Measurements from ENCODE around the gene TTC21A.

TTC21A gene

DNA sequence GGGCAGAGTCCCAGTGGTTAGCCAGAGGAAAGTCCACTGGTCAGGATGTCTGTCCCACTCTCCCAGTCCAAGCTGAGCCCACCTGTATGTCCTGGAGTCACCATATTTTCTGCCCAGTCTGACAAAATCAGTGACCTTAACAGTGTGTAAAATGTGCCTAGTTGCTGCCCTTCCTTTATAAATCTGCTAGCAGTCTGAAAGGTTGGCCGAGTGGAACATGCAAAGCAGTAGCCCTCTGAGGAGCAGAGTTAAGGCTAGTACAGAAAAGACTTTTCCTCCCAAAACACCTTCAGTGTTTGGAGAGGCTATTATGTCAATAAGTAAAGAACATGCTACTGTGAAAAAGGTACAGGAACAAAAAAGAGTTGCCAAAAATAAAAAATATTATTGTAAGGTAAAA, 15.3 kb downstream of the TTC21A start:
- no peak for DNase-seq

DNA sequence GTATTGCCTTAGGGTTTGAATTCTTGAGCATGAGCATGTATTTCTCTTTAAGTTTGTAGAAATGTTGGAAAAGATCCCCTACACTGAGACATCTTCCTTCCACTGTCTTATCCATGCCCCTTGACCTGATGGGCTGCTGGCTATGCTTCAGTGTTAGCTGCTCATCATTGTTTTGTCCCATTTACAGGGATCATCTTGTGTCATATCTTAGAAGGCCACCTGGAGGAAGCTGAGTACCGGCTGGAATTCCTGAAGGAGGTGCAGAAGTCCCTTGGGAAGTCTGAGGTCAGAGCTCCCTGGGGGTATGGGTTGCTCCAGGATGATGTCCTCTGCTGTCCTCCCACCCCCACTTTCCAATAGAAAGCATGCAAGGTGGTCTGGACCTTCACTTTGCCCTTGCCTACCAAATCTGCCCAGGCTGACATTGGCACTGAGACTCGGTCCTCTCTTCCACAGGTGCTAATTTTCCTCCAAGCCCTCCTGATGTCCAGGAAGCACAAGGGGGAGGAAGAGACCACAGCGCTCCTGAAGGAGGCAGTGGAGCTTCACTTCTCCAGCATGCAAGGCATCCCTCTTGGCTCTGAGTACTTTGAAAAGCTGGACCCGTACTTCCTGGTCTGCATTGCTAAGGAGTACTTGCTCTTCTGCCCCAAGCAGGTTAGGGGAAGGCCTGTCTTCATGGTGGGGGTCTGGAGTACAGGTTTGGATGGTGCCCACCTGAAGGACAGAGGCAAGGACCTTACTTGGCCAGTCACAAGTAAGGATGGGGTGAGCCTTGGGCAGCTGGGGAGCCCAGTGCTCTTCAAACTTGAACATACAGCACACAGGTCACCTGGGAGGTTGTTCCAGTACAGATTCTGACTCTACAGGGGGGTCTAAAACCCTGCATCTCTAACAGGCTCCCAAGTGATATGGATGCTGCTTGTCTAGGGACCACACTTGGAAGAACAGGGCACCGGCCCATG, 17.7 kb downstream of the TTC21A start:
- DNase-seq, result no peak

DNA sequence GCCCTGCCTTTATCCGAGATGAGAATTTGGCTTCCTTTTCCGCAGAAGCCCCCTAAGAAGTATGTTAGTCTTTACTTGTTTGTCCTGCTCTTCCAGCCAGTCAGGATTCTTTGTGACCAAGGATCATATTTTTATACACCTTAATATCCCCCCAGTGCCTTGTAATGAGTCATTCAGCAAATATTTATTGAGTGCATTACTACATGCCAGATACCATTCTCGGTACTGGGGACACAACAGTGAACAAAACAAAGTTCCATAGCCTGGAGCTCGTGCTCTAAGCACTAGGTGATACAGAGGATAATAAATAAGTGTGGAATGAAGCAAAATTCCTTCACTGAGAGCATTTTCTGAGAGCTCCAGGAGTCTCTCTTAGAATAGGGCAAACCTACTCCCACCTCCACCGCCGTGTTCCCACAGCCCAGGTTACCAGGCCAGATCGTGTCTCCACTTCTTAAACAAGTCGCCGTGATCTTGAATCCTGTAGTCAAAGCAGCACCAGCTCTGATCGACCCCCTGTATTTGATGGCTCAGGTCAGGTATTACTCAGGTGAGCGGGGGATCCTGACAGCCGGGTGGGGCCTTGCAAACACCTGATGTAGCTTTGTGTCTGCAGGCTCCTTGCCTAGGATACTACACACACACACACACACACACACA, 18.5 kb downstream of the TTC21A start:
- no peak for DNase-seq

DNA sequence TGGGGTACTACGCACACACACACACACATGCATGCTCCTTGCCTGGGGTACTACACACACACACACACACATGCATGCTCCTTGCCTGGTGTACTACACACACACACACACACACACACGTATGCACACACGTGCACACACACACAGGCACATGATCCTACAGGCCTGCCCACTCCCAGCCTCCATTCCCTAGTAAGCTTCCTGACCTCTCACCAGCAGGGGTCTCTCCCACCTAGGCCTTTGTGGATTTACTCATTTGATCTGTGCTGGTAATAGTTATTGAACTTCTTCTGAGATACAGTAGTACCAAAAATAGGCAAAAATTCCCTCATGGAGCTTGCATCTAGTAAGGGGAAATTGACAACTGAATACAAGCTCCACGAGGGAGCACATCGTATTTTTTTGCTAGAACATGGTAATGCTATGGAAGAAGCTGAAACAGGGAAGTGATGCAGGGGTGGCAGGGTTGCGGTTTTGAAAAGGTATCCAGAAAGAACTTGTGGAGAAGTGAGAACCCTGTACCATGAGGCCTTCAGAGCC, 19.1 kb downstream of the TTC21A start:
- no peak for DNase-seq

DNA sequence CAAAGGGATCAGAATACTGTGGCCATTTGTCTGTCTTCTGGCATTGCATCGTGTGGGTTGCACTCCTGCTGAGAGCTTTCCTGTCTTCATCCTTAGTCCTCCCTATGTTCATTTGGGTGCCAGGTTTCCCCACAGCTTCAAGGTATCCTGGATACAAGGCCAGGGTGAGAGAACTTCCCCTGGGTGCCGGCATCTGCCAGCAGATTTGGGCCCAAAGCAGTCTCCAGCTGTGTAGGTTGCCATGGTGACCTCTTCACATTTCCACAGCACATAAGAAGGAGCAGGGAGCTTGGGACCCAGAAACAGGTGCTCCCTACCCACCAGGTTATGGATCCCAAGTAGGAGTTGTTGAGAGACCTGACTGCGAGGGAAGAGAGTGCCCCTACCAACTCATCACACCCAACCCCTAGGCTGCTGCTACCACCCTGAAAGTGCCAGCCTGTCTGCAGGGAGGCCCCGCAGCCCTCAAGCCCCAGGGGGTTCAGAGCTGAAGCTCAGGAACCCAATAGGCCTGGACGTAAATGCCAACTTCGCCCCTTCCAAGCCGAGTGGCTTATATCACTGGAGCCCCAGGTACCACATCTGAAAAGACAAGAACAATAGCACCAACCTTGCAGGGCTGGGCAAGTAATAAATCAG, 19.9 kb downstream of the TTC21A start:
- no peak for DNase-seq

DNA sequence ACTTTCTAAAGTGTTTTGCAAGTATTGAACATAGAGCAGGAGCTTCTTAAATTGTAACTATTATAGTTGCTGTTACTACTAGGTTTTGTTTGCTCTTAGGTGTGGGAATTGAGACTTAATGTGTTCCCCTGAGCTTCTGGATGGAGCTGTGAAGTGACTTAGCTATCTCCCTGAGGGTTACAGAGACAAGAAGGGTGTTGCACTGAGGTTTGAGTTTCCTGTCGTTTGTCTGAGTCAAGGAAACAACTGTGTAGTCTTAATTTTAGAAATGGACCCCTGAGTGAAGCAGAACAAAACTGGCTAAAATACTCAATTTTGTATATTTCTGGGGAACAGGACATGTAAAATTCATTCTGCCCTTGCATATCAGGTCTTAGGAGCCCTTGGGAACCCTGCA, 20.4 kb downstream of the TTC21A start:
- DNase-seq, result no peak

DNA sequence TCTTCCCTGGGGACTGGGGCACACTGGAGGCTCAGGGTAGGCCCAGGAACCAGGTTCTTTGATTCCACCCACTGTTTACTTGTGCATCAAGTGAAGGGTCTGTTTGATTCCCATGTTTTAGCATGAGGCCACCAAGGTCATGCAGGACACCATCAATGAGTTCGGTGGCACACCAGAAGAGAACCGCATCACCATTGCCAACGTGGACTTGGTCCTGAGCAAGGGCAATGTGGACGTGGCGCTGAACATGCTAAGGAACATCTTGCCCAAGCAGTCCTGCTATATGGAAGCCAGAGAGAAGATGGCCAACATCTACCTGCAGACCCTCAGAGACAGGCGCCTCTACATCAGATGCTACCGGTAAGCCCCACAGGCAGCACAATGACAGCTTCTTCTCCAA, 21.5 kb downstream of the TTC21A start:
- DNase-seq, result no peak

DNA sequence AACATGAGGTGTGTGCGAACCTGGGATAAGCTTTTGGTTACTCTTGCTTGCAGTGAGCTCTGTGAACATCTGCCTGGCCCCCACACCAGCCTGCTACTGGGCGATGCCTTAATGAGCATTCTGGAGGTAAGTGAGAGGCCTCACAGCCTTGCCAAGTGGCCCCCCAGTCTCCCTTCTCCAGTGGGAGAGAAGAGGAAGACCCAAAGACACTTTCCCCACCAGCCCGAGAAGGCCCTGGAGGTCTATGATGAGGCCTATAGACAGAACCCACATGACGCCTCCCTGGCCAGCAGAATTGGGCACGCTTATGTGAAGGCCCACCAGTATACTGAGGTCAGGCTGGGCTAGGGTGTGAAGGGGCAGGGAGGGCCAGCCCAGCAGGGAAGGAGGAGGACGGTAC, 22.5 kb downstream of the TTC21A start:
- no peak for DNase-seq

DNA sequence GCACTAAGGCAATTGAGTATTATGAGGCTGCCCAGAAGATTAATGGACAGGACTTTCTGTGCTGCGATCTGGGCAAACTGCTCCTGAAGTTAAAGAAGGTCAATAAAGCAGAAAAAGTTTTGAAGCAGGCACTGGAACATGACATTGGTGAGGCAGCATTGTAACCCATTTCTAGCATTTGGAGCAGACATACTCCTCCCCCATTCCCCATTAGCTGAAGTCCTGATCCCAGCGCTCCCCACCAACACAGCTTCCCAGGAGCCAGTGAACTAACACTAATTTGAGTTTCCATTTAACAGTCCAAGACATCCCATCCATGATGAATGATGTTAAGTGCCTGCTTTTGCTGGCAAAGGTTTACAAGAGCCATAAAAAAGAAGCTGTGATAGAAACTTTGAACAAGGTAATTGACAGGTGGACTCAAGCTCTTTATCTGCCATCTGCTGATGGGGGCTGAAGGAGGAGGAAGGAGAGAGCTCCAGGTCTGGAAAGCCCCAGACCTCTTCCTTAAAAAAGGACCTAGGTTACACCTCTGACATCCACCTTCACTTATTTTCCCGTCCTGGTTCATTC, 23.3 kb downstream of the TTC21A start:
- DNase-seq, result no peak

DNA sequence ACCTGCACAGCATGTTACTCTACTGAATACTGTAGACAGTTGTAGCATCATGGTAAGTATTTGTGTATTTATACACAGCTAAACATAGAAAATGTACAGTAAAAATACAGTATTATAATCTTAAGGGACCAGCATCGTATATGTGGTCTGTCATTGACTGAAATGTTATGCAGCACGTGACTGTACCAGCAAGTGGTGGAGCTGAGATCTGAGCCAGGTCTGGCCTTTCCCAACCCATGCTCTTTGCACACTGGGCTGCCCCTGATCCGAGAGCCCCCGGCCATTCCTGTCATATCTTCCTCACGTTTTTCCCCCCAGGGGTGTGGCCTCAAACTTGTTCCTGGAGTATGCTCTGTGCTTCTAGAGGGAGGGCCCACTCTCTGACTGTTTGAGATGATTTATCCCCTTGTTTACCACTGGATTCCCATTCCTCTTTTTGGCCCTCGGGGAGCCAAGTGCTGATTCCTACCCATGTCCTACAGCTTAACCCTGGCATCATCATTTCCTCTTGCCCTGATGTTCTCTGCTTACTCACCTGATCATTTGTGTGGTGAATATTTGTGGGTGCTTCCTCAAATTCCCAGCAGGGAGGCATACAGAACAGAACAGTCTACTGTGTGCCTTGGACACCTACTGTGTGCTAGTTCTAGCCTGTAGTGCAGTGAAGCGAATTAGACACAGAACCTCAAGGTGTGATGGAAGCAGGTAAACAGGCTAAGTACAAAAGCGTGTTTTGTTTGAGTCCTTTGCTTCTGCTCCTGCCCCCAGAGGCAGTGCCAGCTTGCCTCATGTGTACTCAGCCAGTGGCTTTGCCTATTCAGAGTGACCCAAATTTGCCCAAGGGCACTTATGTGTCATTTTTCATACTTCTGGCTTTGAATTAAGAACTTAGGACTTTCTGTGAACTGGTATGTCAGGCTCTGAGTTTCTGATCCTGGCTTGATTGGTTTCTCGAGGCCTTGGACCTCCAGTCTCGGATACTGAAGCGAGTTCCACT, 24.9 kb downstream of the TTC21A start:
- DNase-seq, result no peak

DNA sequence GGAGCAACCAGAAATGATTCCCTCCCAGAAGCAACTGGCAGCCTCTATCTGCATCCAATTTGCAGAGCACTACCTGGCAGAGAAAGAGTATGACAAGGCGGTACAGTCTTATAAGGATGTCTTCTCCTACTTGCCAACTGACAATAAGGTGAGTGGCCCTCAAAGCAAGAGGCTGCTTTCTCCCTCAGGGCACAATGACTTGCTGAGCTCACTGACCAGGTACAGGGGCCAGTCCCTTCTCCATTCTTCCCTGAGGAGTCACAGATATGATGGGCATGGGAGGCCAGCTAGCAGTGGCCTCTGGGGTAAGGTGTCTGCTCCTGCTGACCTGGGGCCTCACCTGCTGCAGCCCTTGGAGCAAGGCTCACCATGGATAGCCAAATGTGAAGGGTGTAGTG, 25.6 kb downstream of the TTC21A start:
- DNase-seq, result no peak

DNA sequence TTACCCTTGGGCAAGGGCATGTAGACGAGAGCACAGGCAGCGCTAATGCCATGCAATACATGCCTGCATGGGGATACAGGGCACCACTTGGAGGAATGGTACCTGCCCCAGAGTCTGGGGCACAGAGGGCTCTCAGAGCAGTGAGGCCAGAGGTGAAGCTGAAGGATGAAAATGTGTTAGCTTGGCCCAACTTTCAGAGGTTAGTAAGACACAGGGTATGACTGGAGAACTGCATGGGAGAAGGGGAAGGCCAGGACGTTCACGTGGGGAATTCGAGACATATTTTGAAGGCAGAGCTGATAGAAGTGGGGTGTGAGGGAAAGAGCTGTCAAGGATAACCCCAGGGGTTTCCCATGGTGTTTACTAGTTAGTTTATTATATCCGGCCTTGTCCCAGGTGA, 26.3 kb downstream of the TTC21A start:
- DNase-seq, result no peak

DNA sequence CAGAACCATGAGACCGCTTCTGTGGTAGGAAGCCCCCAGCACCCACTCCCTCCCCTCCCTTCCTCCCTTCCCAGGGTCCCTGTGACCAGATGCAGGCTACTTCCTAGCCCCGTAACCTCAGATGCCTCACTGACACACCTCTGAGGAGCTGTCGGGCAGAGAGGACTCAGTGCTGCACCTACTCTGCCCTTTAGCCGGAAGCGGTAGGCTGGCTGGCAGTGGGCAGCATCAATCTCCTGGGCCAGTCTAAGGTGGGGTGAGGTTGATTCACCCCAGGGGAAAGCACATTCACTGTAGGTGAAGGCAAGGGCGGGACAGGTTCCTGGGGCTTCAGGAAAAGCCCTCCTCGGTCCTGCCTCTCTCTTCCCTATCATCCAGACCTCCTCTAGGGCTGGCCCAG, 26.8 kb downstream of the TTC21A start:
- DNase-seq, result no peak

DNA sequence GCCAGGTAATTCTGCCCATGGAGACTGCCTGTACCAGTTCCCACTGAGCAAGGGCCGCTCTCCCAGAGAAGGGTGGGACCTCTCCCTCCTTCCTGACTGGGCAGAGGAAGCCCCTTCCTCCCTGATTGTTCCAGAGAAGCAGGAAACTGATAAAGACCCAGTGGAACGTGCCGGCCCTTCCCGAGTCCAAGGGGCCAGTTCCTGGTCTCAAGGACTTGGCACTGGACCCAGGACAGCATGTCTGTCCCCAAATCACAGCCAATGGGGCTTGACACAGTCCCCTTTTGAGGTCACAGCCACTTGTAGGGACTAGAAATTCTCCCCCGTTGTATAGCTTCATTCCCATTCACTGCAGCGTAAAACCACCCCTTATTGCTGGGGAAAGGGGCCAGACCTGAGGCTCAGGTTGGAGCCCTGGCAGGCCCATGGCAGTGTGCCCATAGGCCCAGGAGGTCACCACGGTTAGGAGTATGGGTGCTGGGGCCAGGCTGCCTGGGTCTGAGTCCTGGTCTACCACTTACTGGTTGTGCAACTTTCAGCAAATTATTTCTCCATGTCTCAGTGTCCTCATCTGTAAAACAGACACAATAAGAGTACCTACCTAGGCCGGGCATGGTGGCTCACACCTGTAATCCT, 27.8 kb downstream of the TTC21A start:
- DNase-seq, result no peak

DNA sequence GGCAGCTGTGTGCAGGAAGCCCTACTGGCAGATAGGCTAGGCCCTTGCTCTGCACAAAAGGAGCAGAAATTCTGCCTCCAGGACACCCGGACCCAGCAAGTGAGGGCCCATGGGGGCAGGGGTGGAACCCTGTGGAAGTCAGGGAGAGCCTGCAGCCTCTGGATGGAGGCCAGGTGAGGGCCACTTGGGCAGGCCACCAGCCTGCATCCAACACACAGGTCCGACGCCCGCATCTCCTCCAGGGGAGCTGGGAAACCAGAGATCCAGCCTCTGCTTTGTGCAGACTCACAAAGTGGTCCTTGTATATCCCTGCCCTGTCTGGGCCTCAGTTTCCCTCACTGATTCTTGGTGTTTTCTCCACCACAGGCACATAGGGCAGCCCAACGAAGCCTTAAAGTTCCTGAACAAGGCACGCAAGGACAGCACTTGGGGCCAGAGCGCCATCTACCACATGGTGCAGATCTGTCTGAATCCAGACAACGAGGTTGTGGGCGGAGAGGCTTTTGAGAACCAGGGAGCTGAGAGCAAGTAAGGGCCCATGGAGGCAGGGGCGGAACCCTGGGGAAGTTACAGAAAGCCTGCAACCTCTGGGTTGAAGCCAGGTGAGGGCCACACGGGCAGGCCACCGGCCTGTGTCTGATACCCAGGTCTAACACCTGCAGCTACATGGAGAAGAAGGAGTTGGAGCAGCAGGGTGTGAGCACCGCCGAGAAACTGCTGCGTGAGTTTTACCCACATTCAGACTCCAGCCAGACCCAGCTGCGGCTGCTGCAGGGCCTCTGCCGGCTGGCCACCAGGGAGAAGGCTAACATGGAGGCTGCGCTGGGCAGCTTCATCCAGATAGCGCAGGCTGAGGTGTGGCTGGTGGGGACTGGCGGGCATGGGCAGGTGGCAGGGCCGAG, 29.3 kb downstream of the TTC21A start:
- no peak for DNase-seq

DNA sequence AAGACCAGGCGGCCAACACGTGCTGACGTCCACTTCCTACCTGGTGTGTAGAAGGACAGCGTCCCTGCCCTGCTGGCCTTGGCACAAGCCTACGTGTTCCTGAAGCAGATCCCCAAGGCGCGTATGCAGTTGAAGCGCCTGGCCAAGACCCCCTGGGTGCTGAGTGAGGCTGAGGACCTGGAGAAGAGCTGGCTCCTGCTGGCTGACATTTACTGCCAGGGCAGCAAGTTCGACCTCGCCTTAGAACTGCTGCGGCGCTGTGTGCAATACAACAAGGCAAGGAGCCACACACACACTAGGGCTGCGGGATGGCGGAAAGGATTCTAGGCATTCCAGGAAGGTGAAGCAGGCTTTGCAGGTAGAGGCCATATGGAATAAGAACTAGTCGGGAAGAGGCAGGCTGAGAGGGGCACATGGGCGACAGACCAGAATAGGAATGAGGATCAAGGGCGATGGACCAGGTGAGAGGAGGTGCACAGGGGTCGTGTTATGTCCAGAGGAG, 30.0 kb downstream of the TTC21A start:
- DNase-seq, result no peak

DNA sequence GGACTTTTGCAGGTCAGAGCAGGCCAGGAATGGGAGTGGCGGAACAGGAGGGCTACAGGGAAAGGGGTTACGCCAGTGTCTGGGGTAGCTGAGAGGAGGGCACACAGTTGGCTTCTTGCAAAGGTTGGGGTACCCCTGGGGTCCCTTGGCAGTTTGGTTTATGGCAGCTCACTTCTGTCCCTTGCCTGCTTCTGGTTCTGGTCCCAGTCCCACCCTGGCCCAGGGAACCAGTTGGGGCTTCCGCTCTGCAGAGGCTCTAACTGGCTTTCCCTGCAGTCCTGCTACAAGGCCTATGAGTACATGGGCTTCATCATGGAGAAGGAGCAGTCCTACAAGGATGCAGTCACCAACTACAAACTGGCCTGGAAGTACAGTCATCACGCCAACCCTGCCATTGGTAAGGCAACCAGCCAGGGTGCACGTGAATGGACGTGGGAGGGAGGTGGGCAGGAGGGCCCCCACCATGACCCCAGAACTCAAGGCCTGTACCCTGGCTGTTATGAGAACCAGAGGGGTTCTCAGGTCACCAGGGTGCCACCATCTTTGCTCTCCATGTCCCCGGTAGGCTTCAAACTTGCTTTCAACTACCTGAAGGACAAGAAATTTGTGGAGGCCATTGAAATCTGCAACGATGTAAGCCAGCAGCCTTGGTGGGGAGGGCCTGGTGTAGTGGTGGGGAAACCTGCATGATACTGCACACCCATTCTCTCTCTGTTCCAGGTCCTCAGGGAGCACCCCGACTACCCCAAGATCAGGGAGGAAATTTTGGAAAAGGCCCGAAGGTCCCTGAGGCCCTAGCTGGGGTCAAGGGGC, 30.7 kb downstream of the TTC21A start:
- DNase-seq, result no peak

DNA sequence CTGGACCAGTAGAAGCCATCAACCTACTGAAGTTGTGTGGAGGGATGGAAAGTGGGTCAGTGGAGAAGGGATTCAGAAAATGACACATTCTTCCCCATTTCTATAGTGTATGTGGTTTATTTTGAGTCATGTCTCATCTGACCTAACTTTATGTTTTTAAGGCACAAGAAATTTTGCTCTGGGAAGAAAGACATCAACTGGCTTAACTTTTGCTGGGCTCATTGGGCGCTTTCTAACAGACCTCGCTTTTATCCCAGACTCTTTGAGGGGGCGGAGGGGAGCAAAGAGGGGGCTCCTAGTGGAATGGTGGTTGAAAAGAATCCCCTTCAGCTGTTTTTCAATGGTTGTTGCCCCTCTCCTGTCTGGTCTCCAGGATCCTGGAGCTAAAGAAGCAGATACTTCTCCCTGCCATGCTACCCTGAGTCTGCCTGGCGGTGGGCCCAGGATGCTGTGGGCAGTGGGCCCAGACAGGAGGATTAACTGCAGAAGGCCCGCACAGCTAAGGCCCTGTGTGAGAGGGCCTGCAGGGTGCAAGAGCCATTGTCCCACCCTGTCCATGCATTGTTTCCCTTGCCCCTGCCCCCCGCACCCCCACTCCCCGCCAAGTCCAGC, 31.4 kb downstream of the TTC21A start:
- no peak for DNase-seq

DNA sequence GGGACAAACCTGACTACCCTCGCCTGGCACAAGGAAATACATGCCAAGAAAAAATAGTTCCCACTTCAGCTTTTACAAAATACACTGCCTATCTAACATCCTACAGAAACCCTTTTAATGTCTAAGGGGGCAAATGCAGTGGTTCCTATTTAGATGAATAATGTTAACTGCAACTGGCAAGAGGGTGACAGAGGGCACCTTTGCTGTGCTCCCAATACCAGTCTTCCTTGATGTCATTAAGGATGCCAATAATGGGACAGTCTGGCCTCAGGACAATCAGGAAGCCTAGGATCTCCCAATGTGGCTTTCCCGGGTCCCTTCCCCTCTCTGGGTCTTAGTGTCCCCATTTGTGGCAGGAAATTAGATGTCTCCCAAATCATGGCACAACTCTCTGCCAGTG, 32.0 kb downstream of the TTC21A start:
- DNase-seq, result no peak
